Liver (tissue), 9 donors: ENCODE data around the gene TWNK. TPM values are rescaled to one million over a fixed set of nuclear protein-coding genes. Genes with fewer than 3 reads are reported as not detected.

Experiments used
- DNase-seq: peaks from one replicate; pipeline ENCODE4 v3.0.0-alpha.2; 2017; ENCODE audit warnings: low spot score
- H3K27ac ChIP-seq, 2 donors: one replicate each; pipeline ENCODE4 v1.7.0; 2013; ENCODE audit warnings: inconsistent platforms in 2 of 2, low read length in 2 of 2, control low read depth in 1 of 2, low read depth in 1 of 2, mild to moderate bottlenecking in 1 of 2
- H3K27me3 ChIP-seq, 4 donors: one replicate each; pipeline versions ENCODE4 v1.6.1 to v1.7.0; 2013; ENCODE audit warnings: low read length in 3 of 4, inconsistent platforms in 1 of 4, mild to moderate bottlenecking in 1 of 4, moderate library complexity in 1 of 4; ENCODE audit not compliant: control insufficient read depth in 4 of 4, insufficient read depth in 4 of 4
- H3K36me3 ChIP-seq, 4 donors: one replicate each; pipeline versions ENCODE4 v1.6.1 to v1.7.0; 2013; ENCODE audit warnings: low read length in 3 of 4, mild to moderate bottlenecking in 3 of 4, low read depth in 1 of 4, moderate library complexity in 1 of 4; ENCODE audit not compliant: control insufficient read depth in 4 of 4, insufficient read depth in 3 of 4
- H3K4me1 ChIP-seq, 4 donors: one replicate each; pipeline versions ENCODE4 v1.6.1 to v1.7.0; 2013; ENCODE audit warnings: low read length in 3 of 4, mild to moderate bottlenecking in 3 of 4, moderate library complexity in 1 of 4; ENCODE audit not compliant: control insufficient read depth in 4 of 4, insufficient read depth in 4 of 4
- H3K4me3 ChIP-seq, 3 donors: one replicate each; pipeline versions ENCODE4 v1.6.1 to v1.7.0; 2013; ENCODE audit warnings: low read length in 3 of 3, control low read depth in 1 of 3, low read depth in 1 of 3, mild to moderate bottlenecking in 1 of 3
- H3K9ac ChIP-seq, 2 donors: one replicate each; pipeline ENCODE4 v1.7.0; 2013; ENCODE audit warnings: low read length in 2 of 2, mild to moderate bottlenecking in 2 of 2, moderate library complexity in 2 of 2, control low read depth in 1 of 2, low read depth in 1 of 2
- H3K9me3 ChIP-seq, 4 donors: one replicate each; pipeline versions ENCODE4 v1.6.1 to v1.7.0; 2013; ENCODE audit warnings: low read length in 3 of 4; ENCODE audit not compliant: control insufficient read depth in 4 of 4
- EGR1 ChIP-seq, 2 donors: IDR thresholded peaks; 2 replicates each; pipeline ENCODE4 v1.6.1; 2016 to 2018; ENCODE audit warnings: antibody characterized with exemption in 2 of 2, low read depth in 2 of 2
- FOXA1 ChIP-seq: IDR thresholded peaks from 2 replicates; pipeline ENCODE4 v1.6.1; 2016; ENCODE audit warnings: antibody characterized with exemption
- FOXA2 ChIP-seq: IDR thresholded peaks from 2 replicates; pipeline ENCODE4 v1.6.1; 2016; ENCODE audit warnings: antibody characterized with exemption
- GABPA ChIP-seq, 2 donors: IDR thresholded peaks in 1 of 2; conservative IDR thresholded peaks in 1 of 2; 2 replicates each; pipeline ENCODE4 v1.6.1; 2016; ENCODE audit warnings: antibody characterized with exemption in 2 of 2, mild to moderate bottlenecking in 1 of 2, moderate library complexity in 1 of 2
- HNF4A ChIP-seq, 2 donors: conservative IDR thresholded peaks; 2 replicates each; pipeline ENCODE4 v1.6.1; 2016; ENCODE audit warnings: antibody characterized with exemption in 2 of 2, mild to moderate bottlenecking in 2 of 2
- HNF4G ChIP-seq: IDR thresholded peaks from 2 replicates; pipeline ENCODE4 v1.6.1; 2016; ENCODE audit warnings: antibody characterized with exemption
- JUND ChIP-seq, 2 donors: IDR thresholded peaks; 2 replicates each; pipeline ENCODE4 v1.6.1; 2016; ENCODE audit warnings: antibody characterized with exemption in 2 of 2
- NR2F2 ChIP-seq: IDR thresholded peaks from 2 replicates; pipeline ENCODE4 v1.6.1; 2016; ENCODE audit warnings: antibody characterized with exemption
- RAD21 ChIP-seq, 2 donors: IDR thresholded peaks; 2 replicates each; pipeline ENCODE4 v1.6.1; 2016; ENCODE audit warnings: antibody characterized with exemption in 2 of 2, mild to moderate bottlenecking in 2 of 2
- RXRA ChIP-seq, 2 donors: IDR thresholded peaks; 2 replicates each; pipeline ENCODE4 v1.6.1; 2017 to 2018; ENCODE audit warnings: antibody characterized with exemption in 2 of 2, mild to moderate bottlenecking in 1 of 2
- SP1 ChIP-seq: IDR thresholded peaks from 2 replicates; pipeline ENCODE4 v1.6.1; 2018; ENCODE audit warnings: antibody characterized with exemption, mild to moderate bottlenecking
- TAF1 ChIP-seq: conservative IDR thresholded peaks from 2 replicates; pipeline ENCODE4 v1.6.1; 2016; ENCODE audit warnings: antibody characterized with exemption, mild to moderate bottlenecking
- YY1 ChIP-seq: IDR thresholded peaks from 2 replicates; pipeline ENCODE4 v1.6.1; 2016; ENCODE audit warnings: antibody characterized with exemption, mild to moderate bottlenecking
- WGBS: extraction: QIAGEN DNeasy Blood & Tissue Kit; methylation state at CpG from one replicate; pipeline ENCODE4 v1.1.7; 2013; 5-methylcytosine and 5-hydroxymethylcytosine counted together
- polyA plus RNA-seq, 2 donors: library from polyadenylated mRNA; stranded (reverse) in 1 of 2; unstranded in 1 of 2; fragments of 200-250 nt in 1 of 2; fragments of >200 nt in 1 of 2; fragmentation: Nextera tagmentation in 1 of 2; extraction: Ambion mirVana in 1 of 2; gene quantifications; one replicate each; pipeline versions ENCODE4 v1.2.1 to v1.2.3, GENCODE V29; 2013 to 2015
- total RNA-seq, 2 donors: library from RNA; depleted of rRNA; stranded (reverse); fragments of >200 nt; gene quantifications; one replicate each; pipeline ENCODE4 v1.2.3, GENCODE V29; 2014
- TF ChIP-seq, protein P1 (sequence below): IDR thresholded peaks from 2 replicates; pipeline ENCODE4 v1.6.1; 2016; ENCODE audit warnings: antibody characterized with exemption
- TF ChIP-seq, protein P2 (sequence below): IDR thresholded peaks from 2 replicates; pipeline ENCODE4 v1.6.1; 2016; ENCODE audit warnings: antibody characterized with exemption, mild to moderate bottlenecking
- TF ChIP-seq, protein P3 (sequence below): IDR thresholded peaks from 2 replicates; pipeline ENCODE4 v1.6.1; 2016; ENCODE audit warnings: antibody characterized with exemption
- TF ChIP-seq, protein P4 (sequence below): IDR thresholded peaks from 2 replicates; pipeline ENCODE4 v1.6.1; 2016; ENCODE audit warnings: antibody characterized with exemption
- donor health status: healthy.
- donor health status: healthy.
- donor health status: healthy.
- donor health status: healthy.
- donor health status: healthy.

Gene TWNK
- total and polyA plus RNA-seq, 4 donors: 1.6 to 6.2 (median 4.4) TPM

DNA sequence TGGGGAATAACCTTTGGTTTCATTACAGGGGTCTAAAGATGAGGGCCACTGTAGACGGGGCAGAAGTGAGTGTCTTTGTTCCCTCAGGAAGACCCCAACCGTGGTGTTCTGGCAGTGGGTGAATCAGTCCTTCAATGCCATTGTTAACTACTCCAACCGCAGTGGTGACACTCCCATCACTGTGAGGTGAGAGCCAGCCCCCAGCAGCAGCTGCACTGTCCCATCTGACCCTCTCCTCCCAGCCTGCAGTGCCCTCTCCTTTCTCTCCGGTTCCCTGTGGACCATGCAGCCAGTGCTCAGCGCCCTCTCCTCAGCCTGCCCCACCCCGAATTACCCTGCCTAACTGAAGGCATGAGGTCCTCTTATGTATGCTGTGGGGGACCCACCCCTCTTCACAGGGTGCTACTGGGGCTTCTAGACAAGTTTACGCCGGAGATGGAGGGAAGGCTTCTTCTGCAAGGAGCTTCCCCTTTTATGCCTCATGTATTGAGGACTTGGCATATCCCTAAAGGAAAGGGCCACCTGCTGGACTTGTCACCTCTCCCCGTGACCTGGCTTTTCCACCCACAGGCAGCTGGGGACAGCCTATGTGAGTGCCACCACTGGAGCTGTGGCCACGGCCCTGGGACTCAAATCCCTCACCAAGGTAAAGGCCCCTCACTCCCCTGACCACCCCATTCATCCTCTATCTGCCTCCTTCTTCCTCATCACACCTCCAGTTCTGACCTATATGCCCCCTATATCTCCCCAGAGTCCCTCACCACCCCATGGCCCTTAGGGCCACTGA lies 48.8 kb downstream of the TWNK start:
- peaks cover 1 to 20% (median 16%) of the 10 kb centered on the region in 4 donors for H3K4me1 ChIP-seq
- no peaks in the 10 kb centered on the region for H3K9me3 ChIP-seq
- H3K9ac ChIP-seq: no peak overlapping the region
- no peak for DNase-seq
- H3K36me3 ChIP-seq: peaks cover 0 to 22% (median 5%) of the 10 kb centered on the region in 4 donors
- H3K27ac ChIP-seq: no peak overlapping the region
- H3K4me3 ChIP-seq: no peak overlapping the region
- no peaks in the 10 kb centered on the region for H3K27me3 ChIP-seq
- no peak for TF ChIP-seq HNF4G
- TF ChIP-seq FOXA2: no peak
- TF ChIP-seq, protein P1, sequence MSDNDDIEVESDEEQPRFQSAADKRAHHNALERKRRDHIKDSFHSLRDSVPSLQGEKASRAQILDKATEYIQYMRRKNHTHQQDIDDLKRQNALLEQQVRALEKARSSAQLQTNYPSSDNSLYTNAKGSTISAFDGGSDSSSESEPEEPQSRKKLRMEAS: no peak
- TF ChIP-seq EGR1 (IDR thresholded peaks at IDR 0.05; ENCODE audit: low read depth in 2 of 2): no peak
- TF ChIP-seq JUND (IDR thresholded peaks at IDR 0.05): no peak
- no peak for TF ChIP-seq HNF4A (conservative IDR thresholded peaks at IDR 0.05)
- TF ChIP-seq TAF1: no peak
- no peak for TF ChIP-seq NR2F2
- TF ChIP-seq, protein P2, sequence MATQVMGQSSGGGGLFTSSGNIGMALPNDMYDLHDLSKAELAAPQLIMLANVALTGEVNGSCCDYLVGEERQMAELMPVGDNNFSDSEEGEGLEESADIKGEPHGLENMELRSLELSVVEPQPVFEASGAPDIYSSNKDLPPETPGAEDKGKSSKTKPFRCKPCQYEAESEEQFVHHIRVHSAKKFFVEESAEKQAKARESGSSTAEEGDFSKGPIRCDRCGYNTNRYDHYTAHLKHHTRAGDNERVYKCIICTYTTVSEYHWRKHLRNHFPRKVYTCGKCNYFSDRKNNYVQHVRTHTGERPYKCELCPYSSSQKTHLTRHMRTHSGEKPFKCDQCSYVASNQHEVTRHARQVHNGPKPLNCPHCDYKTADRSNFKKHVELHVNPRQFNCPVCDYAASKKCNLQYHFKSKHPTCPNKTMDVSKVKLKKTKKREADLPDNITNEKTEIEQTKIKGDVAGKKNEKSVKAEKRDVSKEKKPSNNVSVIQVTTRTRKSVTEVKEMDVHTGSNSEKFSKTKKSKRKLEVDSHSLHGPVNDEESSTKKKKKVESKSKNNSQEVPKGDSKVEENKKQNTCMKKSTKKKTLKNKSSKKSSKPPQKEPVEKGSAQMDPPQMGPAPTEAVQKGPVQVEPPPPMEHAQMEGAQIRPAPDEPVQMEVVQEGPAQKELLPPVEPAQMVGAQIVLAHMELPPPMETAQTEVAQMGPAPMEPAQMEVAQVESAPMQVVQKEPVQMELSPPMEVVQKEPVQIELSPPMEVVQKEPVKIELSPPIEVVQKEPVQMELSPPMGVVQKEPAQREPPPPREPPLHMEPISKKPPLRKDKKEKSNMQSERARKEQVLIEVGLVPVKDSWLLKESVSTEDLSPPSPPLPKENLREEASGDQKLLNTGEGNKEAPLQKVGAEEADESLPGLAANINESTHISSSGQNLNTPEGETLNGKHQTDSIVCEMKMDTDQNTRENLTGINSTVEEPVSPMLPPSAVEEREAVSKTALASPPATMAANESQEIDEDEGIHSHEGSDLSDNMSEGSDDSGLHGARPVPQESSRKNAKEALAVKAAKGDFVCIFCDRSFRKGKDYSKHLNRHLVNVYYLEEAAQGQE: no peak
- no peak for TF ChIP-seq RAD21 (IDR thresholded peaks at IDR 0.05)
- TF ChIP-seq GABPA (IDR thresholded peaks at IDR 0.05 in 1 of 2, conservative IDR thresholded peaks at IDR 0.05 in 1 of 2): no peak
- TF ChIP-seq FOXA1: no peak
- TF ChIP-seq, protein P3, sequence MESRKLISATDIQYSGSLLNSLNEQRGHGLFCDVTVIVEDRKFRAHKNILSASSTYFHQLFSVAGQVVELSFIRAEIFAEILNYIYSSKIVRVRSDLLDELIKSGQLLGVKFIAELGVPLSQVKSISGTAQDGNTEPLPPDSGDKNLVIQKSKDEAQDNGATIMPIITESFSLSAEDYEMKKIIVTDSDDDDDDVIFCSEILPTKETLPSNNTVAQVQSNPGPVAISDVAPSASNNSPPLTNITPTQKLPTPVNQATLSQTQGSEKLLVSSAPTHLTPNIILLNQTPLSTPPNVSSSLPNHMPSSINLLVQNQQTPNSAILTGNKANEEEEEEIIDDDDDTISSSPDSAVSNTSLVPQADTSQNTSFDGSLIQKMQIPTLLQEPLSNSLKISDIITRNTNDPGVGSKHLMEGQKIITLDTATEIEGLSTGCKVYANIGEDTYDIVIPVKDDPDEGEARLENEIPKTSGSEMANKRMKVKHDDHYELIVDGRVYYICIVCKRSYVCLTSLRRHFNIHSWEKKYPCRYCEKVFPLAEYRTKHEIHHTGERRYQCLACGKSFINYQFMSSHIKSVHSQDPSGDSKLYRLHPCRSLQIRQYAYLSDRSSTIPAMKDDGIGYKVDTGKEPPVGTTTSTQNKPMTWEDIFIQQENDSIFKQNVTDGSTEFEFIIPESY: no peak
- TF ChIP-seq SP1: no peak
- 91% methylated on average over 10 of the region's 10 CpGs for WGBS

DNA sequence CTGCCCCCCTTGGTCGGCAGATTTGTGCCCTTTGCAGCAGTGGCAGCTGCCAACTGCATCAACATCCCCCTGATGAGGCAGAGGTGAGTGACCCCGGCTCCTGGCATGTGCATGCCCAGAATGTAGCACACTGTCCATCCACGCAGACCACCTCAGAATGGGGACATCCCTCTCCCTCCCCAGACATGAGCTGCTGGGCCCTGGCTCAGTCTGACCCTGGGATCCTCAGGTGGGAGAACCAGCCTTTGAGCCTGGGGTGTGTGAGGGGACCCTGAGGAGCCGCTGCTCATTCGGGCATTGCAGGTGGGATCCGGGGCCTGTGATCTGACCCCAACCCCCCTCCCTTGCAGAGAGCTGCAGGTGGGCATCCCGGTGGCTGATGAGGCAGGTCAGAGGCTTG lies 49.4 kb downstream of the TWNK start:
- H3K36me3 ChIP-seq: peaks cover 0 to 22% (median 5%) of the 10 kb centered on the region in 4 donors
- 90% methylated on average over 7 of the region's 7 CpGs for WGBS

More for the DNA sequence above, 49.4 kb downstream of the TWNK start:
- Histone ChIP-seq H3K27ac (no peak overlapping the region), H3K9me3 (no peaks in the 10 kb centered on the region), H3K27me3 (no peaks in the 10 kb centered on the region), H3K9ac (no peak overlapping the region), H3K4me1 (peaks cover 0 to 16% (median 11%) of the 10 kb centered on the region in 4 donors), H3K4me3 (no peak overlapping the region)
- TF ChIP-seq, protein P1: no peak
- TF ChIP-seq, protein P2: no peak
- TF ChIP-seq TAF1: no peak
- no peak for TF ChIP-seq YY1
- no peak for TF ChIP-seq SP1
- TF ChIP-seq NR2F2: no peak
- TF ChIP-seq, protein P3: no peak
- TF ChIP-seq HNF4A (conservative IDR thresholded peaks at IDR 0.05): no peak
- no peak for TF ChIP-seq FOXA1
- TF ChIP-seq RXRA (IDR thresholded peaks at IDR 0.05): no peak
- no peak for TF ChIP-seq JUND (IDR thresholded peaks at IDR 0.05)
- no peak for TF ChIP-seq EGR1 (IDR thresholded peaks at IDR 0.05; ENCODE audit: low read depth in 2 of 2)
- no peak for TF ChIP-seq RAD21 (IDR thresholded peaks at IDR 0.05)
- TF ChIP-seq GABPA (IDR thresholded peaks at IDR 0.05 in 1 of 2, conservative IDR thresholded peaks at IDR 0.05 in 1 of 2): no peak
- TF ChIP-seq, protein P4, sequence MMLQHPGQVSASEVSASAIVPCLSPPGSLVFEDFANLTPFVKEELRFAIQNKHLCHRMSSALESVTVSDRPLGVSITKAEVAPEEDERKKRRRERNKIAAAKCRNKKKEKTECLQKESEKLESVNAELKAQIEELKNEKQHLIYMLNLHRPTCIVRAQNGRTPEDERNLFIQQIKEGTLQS: no peak
- TF ChIP-seq HNF4G: no peak
- TF ChIP-seq FOXA2: no peak
- no peak for DNase-seq
